T-helper 22 cell (primary cell): Measurements from ENCODE around the gene TTC17.
"Not testable (repeated sequence)": the region's sequence is repeated elsewhere in the genome, so short reads cannot be mapped to it uniquely, and the experiment has no call there.

Source experiments
- DNase-seq: peaks from one replicate; pipeline ENCODE4 v3.0.0-alpha.2; 2020; ENCODE audit warnings: low read depth

TTC17 gene, protein sequence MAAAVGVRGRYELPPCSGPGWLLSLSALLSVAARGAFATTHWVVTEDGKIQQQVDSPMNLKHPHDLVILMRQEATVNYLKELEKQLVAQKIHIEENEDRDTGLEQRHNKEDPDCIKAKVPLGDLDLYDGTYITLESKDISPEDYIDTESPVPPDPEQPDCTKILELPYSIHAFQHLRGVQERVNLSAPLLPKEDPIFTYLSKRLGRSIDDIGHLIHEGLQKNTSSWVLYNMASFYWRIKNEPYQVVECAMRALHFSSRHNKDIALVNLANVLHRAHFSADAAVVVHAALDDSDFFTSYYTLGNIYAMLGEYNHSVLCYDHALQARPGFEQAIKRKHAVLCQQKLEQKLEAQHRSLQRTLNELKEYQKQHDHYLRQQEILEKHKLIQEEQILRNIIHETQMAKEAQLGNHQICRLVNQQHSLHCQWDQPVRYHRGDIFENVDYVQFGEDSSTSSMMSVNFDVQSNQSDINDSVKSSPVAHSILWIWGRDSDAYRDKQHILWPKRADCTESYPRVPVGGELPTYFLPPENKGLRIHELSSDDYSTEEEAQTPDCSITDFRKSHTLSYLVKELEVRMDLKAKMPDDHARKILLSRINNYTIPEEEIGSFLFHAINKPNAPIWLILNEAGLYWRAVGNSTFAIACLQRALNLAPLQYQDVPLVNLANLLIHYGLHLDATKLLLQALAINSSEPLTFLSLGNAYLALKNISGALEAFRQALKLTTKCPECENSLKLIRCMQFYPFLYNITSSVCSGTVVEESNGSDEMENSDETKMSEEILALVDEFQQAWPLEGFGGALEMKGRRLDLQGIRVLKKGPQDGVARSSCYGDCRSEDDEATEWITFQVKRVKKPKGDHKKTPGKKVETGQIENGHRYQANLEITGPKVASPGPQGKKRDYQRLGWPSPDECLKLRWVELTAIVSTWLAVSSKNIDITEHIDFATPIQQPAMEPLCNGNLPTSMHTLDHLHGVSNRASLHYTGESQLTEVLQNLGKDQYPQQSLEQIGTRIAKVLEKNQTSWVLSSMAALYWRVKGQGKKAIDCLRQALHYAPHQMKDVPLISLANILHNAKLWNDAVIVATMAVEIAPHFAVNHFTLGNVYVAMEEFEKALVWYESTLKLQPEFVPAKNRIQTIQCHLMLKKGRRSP

DNA sequence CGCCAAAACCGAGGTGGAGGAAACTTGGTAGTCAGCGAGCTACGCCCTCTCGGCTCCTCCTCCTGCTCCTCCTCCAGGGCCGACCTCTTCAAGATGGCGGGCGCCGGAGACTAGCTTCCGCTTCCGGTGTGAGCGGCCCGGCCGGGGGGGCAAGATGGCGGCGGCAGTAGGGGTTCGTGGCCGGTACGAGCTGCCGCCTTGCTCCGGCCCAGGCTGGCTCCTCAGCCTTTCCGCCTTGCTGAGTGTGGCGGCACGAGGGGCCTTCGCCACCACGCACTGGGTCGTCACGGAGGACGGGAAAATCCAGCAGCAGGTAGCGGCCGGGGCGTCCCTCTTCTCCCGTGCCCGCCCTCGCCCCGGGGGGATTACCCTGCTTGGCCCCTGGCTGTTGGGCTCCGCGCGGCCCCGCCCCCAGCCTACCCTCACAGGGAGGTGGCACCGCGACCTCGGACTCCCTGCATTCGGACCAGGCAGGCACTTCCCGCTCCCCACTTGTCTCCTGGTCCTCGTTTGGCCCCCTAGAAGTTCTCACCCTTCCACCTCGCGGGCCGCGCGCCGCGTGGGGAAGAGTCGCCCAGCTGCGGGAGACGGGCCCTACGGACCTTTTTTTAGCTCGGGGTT is at the start of gene TTC17:
TSS of gene TTC17 (plus strand) at position 120 of the 621 bp plus-strand sequence. CDS start at position 155, 35 bp downstream.
- peak; percentile 87 for DNase-seq

DNA sequence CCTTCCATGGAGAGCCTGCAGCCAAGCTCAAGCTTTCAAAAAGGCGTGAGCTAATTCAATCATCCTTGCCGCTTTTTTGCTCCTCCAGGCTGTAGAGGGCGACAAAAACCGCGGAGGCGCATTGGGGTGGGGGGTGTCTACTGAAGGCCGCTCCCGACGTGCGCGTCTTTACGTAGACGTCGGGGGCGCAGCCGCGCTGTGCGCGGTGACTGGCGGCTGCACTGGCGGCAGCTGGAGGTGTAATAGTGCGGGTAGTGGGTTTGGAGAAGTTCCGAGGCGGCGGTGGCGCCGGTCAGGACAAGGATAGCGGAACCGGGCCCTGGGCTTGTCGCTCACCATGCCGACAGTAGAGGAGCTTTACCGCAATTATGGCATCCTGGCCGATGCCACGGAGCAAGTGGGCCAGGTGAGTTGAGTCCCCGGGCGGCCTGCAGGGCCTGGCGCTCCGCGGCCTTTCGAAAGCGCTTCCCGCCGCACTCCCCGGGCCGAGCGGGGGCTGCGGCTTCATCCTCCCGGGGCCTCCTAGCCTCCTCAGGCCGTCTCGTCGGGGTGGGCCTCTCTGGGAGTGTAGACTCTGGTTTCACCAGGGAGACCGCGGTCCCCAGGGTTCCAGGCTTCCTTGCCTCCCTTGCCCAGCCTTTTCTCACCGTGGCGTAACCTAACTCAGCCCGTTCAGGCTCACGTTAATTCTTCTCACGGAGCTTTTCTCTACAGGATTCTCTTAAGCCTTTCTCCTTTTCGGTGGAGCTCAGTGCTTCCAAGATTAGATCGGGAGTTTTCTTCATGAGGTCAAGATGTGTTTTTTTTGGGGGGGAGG is 46.7 kb upstream of the TTC17 start, which contains the start of gene API5:
TSS of gene API5 (plus strand) at position 206 of the 817 bp plus-strand sequence. CDS start at position 338, 132 bp downstream.
- peak; percentile 84 for DNase-seq

DNA sequence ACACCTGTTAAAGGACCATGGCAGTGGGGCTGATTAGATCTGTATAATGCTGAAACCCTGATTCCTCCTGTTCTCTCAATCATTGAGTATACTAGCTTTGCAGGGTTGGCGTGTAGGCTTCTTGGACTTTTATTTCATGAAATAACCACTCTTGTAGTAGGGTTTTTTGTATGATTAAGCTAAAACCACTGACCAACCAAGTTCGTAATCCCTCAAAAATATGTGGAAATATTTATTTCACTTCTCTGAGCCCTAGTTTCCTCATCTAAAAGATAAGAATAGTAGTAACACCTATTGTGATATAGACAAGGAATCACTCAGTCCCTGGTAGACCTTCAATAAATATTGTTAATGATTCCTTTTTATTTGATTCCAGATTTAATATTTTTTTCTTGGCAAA is 42.8 kb upstream of the TTC17 start:
- DNase-seq, result no peak

DNA sequence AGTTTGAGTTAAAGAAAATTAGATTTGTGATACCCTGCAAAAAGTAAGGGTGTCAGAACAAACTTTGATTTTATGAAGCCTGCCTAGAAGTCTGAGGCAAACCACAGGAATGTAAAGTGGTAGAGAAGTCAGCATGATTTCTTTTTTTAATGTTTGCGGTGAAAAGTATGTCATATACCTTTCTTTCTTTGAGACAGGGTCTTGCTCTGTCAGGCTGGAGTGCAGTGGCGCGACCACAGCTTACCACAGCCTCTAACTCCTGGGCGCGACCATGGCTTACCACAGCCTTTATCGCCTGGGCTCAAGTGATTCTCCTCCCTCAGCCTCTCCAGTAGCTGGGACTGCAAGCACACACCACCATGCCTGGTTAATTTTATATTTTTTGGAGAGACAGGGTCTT is 42.3 kb upstream of the TTC17 start:
- DNase-seq, result no peak

DNA sequence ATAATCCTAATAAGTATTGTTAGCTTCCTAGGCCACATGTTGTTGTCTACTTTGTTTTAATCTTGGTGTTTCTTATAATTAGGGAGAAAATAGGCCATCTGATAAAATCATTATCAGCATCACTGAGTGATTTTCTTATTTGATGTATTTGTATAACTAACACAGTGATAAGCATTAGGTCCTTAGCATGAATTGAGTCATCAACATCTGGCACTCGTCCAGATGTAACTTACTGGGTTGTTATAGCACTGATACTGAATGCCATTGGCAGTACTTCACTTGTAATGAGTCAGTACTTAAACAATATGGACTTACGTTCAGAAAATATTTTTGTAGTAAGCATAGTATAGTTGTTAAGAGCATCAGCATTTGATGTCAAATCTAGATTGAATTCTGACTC is 30.7 kb upstream of the TTC17 start:
- DNase-seq, result no peak

DNA sequence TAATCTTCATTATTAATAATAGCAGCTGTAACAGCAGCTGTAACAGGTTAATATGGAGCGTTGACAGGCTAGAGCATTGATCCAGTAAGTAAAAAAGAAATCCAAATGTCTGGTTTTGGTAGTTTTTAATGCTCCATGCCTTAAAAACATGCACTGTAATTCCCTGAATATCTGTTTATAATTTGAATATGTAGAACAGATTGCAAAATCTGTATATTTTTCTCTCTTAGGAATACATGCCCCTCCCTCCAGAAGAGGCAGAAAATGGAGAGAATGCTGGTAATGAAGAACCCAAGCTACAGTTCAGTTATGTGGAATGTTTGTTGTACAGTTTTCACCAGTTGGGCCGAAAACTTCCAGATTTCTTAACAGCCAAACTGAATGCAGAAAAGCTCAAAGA is 30.2 kb upstream of the TTC17 start:
- no peak for DNase-seq

DNA sequence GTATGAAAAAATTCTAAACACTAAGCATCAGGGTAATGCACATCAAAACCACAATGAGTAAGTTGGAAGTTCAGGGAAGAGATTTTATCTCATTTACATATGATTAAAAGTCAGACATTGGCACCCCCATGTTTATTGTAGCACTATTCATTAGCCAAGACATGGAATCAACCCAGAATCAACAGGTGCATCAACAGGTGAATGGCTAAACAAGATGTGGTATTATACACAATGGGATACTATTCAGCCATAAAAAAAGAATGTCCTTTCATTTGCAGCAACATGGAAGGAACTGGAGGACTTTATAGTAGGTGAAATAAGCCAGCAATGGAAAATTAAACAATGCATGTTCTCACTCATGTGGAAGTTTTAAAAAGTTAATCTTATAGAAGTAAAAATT is 17.6 kb upstream of the TTC17 start:
- DNase-seq, result no peak

DNA sequence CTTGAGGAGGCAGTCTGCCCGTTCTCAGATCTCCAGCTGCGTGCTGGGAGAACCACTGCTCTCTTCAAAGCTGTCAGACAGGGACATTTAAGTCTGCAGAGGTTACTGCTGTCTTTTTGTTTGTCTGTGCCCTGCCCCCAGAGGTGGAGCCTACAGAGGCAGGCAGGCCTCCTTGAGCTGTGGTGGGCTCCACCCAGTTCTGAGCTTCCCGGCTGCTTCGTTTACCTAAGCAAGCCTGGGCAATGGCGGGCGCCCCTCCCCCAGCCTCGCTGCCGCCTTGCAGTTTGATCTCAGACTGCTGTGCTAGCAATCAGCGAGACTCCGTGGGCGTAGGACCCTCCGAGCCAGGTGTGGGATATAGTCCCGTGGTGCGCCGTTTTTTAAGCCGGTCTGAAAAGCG is 7.3 kb upstream of the TTC17 start:
- not testable (repeated sequence) for DNase-seq

DNA sequence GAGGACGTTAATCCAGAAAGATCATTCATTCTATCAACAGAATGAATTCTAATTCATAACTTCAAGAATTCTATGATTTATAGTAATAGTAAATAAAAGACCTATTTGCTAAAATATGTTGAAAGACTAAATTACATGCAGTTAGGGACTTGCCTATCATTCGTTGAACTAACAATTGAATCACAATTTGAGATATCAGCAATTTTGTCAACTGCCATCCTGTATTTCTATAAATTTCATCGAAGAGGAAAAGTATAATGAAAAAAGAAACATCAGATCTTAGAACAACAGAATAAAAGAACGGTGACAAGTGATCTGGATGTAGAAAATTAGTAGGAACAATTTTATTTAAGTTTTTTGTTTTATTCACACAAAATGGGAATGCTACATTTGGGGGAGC is 4.4 kb upstream of the TTC17 start:
- DNase-seq, result no peak

DNA sequence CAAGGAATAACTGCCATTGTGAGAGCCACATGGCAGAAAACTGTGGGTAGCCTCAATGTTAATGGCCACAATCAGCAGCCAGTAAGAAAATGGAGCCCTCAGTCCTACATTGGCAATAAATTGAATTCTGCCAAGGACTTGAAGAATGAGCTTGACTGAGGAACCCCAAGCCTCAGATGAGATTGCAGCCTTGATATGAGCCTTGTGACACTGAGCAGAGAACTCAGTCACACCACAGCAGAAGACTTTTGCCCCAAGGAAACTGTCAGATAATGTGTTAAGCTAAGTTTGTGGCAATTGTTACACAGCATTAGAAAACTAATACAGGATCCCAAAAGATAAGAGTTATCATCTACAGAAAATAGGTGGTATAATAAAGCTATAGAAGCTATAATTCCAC is 2.4 kb upstream of the TTC17 start:
- DNase-seq, result no peak

DNA sequence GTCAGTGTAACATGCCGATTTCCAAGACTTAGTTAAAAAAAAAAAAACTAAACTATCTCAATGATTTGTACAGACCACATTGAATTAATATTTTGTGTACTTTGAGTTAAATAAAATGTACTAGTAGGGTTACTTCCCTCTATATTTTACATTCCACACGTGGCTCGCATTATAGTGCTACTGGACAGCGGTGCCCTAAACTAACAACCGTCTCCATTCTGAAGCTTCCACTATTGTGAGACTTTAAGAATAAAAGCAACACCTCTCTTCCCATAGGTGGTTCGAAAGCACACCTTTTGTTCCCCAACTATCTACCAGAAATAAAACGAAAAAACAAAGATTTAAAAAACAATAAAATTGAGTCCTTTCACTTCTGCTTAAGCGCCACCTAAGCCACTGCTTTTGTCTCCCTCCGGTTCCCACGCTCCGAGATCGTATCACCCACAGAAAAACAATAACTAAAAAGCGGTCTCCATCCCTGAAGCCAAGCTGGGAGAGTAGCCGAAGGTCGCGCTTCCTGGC is 380 bp upstream of the TTC17 start:
- no peak for DNase-seq

DNA sequence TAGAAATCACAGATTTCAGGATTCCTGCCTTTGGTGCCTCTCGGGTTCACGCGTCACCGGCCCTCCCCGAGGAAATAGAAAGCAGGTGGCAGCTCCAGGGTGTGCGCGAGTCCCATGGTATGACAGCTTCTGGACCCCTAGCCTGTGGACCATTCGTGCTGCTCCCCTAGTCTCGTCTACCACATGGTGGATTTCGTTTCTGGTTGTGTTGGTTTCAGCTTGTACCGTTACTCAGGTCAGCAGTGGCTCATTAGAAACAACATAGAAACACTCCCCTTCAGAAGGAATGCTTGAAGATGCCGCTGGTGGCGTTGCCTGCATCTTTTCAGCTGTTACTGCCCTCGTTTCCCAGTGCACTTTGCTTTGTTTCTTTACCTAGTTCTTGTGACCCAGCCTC is 700 bp downstream of the TTC17 start:
- no peak for DNase-seq

DNA sequence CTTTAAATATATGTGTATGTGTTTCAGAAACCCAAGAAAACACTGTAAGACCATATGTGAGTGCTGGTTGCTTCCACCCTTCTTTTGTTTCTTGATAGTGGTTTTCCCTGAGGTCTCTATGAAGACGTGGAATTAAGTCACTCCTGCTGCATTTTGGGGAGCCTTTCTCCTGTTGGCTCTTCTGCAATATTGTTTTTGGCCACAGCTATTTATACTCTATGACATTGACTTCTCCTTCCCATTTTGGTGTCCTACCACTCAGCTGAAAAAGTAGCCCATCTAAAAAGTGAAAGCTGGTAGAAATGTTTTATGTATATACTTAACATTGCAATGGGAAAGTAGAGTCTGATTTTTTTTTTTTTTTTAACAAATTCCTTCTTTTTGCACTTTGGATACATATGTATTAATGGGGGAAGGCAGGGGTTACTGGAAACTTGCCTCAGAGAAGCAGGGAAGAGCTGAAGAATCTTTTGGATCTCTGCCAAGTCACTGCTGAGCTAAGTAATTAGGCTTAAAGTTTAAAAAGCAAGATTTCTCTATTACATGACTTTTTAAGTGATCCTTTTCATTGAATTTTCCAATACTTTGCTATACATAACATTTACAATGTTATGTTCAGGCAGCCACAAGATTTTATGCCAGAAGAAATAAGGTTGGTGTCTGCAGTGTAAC is 1.8 kb downstream of the TTC17 start:
- no peak for DNase-seq

DNA sequence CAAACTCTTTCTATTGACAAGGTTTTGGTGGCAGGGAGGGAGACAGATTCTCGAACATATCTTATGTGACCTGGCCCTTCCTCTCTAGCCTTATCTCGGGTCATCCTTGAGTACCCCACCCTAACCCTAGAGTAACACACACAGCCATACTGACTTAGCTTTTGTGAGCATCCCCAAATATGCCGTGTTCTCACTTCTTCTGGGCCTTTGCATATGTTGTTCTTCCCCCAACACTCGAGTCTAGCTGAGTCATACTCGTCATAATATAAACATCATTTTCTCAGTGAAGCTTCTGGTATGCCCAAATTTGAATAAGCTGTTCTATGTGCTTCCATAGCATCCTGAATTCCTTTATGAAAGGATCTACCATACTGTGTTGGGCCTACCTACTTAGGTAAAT is 8.0 kb downstream of the TTC17 start:
- DNase-seq, result no peak

DNA sequence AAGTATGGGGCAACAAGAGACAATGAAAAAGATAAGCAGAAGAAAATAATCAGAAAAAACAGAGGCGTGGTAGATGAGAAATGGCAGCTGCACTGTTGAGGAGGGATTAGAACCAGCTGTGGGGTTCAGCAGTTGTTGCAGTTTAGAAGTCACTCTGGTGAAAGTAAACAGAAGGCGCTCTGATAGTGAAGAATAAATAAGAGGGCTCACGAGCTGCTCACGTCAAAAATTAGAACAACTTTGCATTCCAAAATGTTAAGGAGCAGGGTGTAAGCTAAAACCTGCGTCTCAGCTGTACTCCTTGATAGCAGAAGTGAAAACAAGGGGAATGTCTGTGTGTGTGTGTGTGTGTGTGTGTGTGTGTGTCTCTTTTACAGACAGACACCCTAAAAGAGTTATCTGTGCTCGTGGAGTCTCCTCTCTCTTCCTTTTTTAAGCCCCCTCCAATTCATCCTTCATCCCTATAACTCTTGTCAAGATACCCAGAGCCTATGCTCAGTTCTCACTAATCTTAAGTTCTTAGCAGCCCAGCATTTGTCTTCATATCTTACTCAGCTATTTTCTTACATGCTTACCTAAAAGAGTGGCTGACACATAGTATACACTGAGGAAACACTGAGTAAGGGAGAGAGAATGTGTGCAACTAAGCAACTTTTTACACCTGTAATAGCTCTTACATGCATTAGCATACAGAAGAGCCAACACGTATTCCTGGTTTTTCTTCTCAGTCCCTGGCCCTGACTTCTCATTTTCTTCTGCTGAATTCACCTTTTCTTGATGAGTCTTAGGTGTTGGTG is 8.9 kb downstream of the TTC17 start:
- DNase-seq, result no peak

DNA sequence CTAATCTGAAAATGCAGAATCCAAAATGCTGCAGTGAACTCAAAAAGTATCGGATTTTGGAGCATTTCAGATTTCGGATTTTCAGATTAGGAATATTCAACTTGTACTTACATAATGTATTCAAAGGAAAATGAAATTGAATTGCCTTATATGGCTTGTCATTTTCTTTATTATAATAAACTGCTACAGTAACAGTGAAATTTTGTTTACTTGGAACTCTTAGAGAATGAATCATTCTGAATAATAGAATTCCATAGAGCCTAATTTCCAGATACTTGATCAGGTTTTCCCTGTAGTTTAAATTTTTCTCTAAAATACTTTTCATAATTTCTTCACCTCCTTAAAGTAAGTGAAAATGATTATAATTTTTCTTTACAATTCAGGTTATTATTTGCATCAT is 17.3 kb downstream of the TTC17 start:
- no peak for DNase-seq

DNA sequence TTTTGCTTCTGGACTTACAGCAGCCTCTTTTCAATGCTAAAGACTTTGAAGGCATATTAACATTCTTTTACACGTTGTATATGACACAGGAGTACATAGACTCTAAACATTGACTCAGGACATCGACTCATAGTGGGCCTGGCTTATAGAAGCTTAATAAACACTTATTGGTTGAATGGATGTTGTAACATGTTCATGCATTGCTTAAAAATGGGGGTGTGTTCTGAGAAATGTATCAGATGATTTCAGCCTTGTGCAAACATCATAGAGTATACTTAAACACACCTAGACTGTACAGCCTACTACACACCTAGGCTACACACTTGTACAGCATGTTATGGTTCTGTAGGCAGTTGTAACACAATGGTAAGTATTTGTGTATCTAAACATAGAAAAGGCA is 17.9 kb downstream of the TTC17 start:
- no peak for DNase-seq

DNA sequence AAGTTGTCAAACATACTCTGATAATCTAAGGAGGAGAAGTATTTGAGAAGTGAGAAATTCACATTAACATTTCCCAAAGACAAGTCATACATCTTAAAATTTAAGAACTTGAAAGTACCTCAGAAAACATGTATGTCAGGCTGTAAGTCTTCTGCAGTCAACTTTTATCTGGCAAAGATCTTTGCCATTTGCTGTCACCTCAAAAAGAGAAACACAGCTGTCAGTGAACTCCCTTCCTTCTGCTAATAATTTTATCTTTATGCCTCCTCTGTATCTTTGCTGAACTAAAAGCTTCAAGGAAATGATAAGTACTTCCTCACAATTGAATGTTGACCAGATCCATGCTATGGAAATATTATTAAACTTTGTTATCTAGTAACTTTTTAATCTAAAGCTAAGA is 18.7 kb downstream of the TTC17 start:
- no peak for DNase-seq

DNA sequence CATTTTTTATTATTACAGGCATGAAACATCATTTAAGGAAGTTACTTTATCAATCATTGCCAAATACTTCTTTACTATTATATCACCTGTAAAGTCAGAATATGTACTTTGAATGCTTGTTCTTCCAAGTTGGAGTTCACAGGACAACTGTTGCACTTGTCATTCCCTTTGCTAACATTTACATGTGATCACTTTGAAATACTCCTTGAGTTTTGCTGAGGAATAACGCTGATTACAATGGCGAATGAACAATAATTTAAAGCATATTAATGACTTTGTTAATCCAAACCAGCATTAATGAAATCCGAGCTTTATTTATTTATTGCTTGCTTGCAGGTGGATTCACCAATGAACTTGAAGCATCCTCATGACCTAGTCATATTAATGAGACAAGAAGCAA is 20.2 kb downstream of the TTC17 start:
- DNase-seq, result no peak

DNA sequence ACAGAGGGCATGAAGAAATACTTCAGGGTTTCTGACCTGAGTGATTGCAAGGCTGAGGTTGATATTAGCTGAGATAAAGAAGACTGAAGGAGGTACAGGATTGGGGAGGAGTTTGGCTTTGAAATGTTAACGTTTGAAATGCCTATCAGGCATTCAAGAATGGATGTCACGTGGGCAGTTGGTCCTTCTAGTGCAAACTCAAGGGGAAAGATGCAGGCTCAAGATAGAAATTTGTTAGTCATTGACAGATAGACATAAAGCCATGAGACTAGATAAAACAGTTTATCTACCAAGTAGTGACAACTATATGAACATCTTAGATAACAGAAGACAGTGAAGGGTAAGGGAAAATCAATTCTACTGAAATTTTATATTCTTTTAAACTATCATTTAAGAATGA is 23.1 kb downstream of the TTC17 start:
- DNase-seq, result no peak
